ENCODE data around the gene IFRD2.
A peak's percentile ranks its signal among the peaks of the same experiment; 100 is the strongest.

IFRD2 gene

GRCh38 chr3:50299929-50300680 lies 7.9 kb upstream of the IFRD2 start:
- Histone ChIP-seq H3K9me3 (ENCODE audit: insufficient read depth, low read depth, low read length) (no peaks in the 10 kb centered on the region), H3K4me2 (ENCODE audit: low read depth, low read length, poor library complexity, severe bottlenecking) (peak overlapping the region; percentile 92), H3K9me2 (replicated peaks; ENCODE audit: low read depth, low read length) (no peaks in the 10 kb centered on the region), H3K9ac (ENCODE audit: low read depth, low read length, poor library complexity, severe bottlenecking) (peak overlapping the region; percentile 82), H3K4me1 (ENCODE audit: insufficient read depth, low read length, poor library complexity, severe bottlenecking) (peaks cover 17% of the 10 kb centered on the region), H3K27me3 (ENCODE audit: insufficient read depth, low read length, poor library complexity, severe bottlenecking) (no peaks in the 10 kb centered on the region), H3K79me2 (ENCODE audit: insufficient read depth, low read length) (peaks cover 19% of the 10 kb centered on the region; the same call in 1 of the 2 replicates), H4K20me1 (ENCODE audit: insufficient read depth, low read length, poor library complexity, severe bottlenecking) (peaks cover 3% of the 10 kb centered on the region), H3K36me3 (ENCODE audit: insufficient read depth, low read length) (no peaks in the 10 kb centered on the region), H2AFZ (ENCODE audit: low read length) (peak overlapping the region; percentile 92), H3F3A (ENCODE audit: low read depth) (no peaks in the 10 kb centered on the region), H3K4me3 (ENCODE audit: low read length, poor library complexity, severe bottlenecking) (peak overlapping the region; percentile 78)
- TF ChIP-seq EZH2phosphoT487 (IDR thresholded peaks at IDR 0.05; ENCODE audit: borderline replicate concordance): no peak
- TF ChIP-seq CTCF (conservative IDR thresholded peaks at IDR 0.05; ENCODE audit: low read length): no peak

- Histone ChIP-seq H3K4me3 (ENCODE audit: low read length, poor library complexity, severe bottlenecking) (peak overlapping the region; percentile 78), H3K9me3 (ENCODE audit: insufficient read depth, low read depth, low read length) (no peaks in the 10 kb centered on the region), H3K36me3 (ENCODE audit: insufficient read depth, low read length) (no peaks in the 10 kb centered on the region), H3K79me2 (ENCODE audit: insufficient read depth, low read length) (peaks cover 19% of the 10 kb centered on the region; the same call in 1 of the 2 replicates), H3K4me1 (ENCODE audit: insufficient read depth, low read length, poor library complexity, severe bottlenecking) (peaks cover 17% of the 10 kb centered on the region), H3F3A (ENCODE audit: low read depth) (no peaks in the 10 kb centered on the region), H2AFZ (ENCODE audit: low read length) (peak overlapping the region; percentile 92), H3K9me2 (replicated peaks; ENCODE audit: low read depth, low read length) (no peaks in the 10 kb centered on the region), H3K27me3 (ENCODE audit: insufficient read depth, low read length, poor library complexity, severe bottlenecking) (no peaks in the 10 kb centered on the region), H3K4me2 (ENCODE audit: low read depth, low read length, poor library complexity, severe bottlenecking) (peak overlapping the region; percentile 92), H3K9ac (ENCODE audit: low read depth, low read length, poor library complexity, severe bottlenecking) (peak overlapping the region; percentile 82), H4K20me1 (ENCODE audit: insufficient read depth, low read length, poor library complexity, severe bottlenecking) (peaks cover 3% of the 10 kb centered on the region)
- TF ChIP-seq CTCF (conservative IDR thresholded peaks at IDR 0.05; ENCODE audit: low read length) (no peak), EZH2phosphoT487 (IDR thresholded peaks at IDR 0.05; ENCODE audit: borderline replicate concordance) (no peak)
Measured at GRCh38 chr3:50299638-50299928, 7.4 kb upstream of the IFRD2 start.

DNA sequence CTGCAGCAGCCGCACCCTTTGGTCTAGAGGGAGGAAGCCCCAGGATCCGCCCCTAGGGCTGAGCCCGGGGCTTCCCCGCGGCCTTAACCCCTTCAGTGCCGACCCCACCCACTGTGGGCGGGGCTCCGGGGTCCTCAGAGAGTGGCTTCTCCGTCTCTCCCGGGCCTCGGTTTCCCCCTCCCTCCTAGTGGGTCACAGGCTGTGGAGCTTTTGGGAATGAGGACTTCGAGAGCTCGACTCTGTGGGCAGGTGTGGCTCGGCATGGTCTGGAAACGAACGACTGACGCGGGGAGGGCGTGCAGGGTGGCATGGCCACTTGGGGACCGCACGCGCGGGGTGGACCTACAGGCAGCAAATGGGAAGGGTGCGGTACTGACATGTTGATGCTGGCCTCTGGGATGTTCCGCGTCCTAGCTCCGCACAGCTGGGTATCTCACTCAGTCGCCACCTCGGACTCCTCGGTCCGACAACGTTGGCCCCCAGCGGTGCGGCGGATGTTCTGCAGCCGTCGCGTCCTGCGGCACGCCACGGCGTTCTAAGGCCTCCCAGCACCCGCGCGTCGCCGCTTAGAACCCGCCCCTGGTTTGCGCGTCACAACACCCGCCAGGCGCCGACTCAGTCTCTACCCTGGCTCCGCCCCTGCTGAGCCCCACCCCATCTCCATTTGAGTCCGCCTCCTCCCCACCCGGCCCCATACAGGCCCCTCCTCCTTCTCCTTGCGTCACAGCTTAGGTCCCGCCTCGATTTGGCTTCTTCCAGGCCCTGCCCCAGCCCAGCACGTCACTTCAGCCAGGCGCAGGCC lies 6.8 kb upstream of the IFRD2 start, which contains the start of the genes HYAL3 and NAA80:
Gene HYAL3 (minus strand): TSS at position 570 of the 802 bp plus-strand sequence. CDS start 3,803 bp downstream, outside the sequence.
Gene NAA80 (minus strand): TSS at position 570 of the 802 bp plus-strand sequence. CDS start 1,942 bp downstream, outside the sequence.
- peaks cover 17% of the 10 kb centered on the region for H3K4me1 ChIP-seq (ENCODE audit: insufficient read depth, low read length, poor library complexity, severe bottlenecking)
- no peaks in the 10 kb centered on the region for H3K36me3 ChIP-seq (ENCODE audit: insufficient read depth, low read length)
- peak within 1 kb of the TSS; percentile 98 for H3K4me2 ChIP-seq (ENCODE audit: low read depth, low read length, poor library complexity, severe bottlenecking)
- H3K79me2 ChIP-seq (ENCODE audit: insufficient read depth, low read length): peaks cover 19% of the 10 kb centered on the region; the same call in 1 of the 2 replicates
- TF ChIP-seq CTCF (conservative IDR thresholded peaks at IDR 0.05; ENCODE audit: low read length) (peak; percentile 48), EZH2phosphoT487 (IDR thresholded peaks at IDR 0.05; ENCODE audit: borderline replicate concordance) (no peak)
- H3K27me3 ChIP-seq (ENCODE audit: insufficient read depth, low read length, poor library complexity, severe bottlenecking): no peaks in the 10 kb centered on the region
- H3K9ac ChIP-seq (ENCODE audit: low read depth, low read length, poor library complexity, severe bottlenecking): peak within 1 kb of the TSS; percentile 82
- H3K9me3 ChIP-seq (ENCODE audit: insufficient read depth, low read depth, low read length): no peaks in the 10 kb centered on the region
- H3K4me3 ChIP-seq (ENCODE audit: low read length, poor library complexity, severe bottlenecking): peak within 1 kb of the TSS; percentile 78
- H4K20me1 ChIP-seq (ENCODE audit: insufficient read depth, low read length, poor library complexity, severe bottlenecking): peaks cover 3% of the 10 kb centered on the region
- peak within 1 kb of the TSS; percentile 92 for H2AFZ ChIP-seq (ENCODE audit: low read length)
- H3F3A ChIP-seq (ENCODE audit: low read depth): no peaks in the 10 kb centered on the region
- H3K9me2 ChIP-seq (replicated peaks; ENCODE audit: low read depth, low read length): no peaks in the 10 kb centered on the region

Measured in Loucy (cell line).